C4-2B (cell line): ENCODE data around the gene GABBR1.

Experiments used
- CTCF ChIP-seq: fragments of 450-650 bp; conservative IDR thresholded peaks from 2 replicates; pipeline ENCODE4 v1.5.1; 2017; ENCODE audit warnings: mild to moderate bottlenecking
- ZFX ChIP-seq: fragments of 450-650 bp; IDR thresholded peaks from 2 replicates; pipeline ENCODE4 v1.6.1; 2017

- TF ChIP-seq CTCF (no peak), ZFX (no peak)
Measured at GRCh38 chr6:29528300-29528931, 104.6 kb downstream of the GABBR1 start.
